H1 (cell line): ENCODE results near the gene AIMP1. TPM values are rescaled to one million over a fixed set of nuclear protein-coding genes. Genes with fewer than 3 reads are reported as not detected.

Experiments
- CTCF ChIA-PET: fragments of 300-600 bp; sonication (Branson Sonifier 250); formaldehyde crosslinking; loops from one replicate; lab custom pipeline; 2021; ENCODE audit not compliant: partially characterized antibody; lab: Charles Lee
- POLR2A ChIA-PET: fragments of 300-600 bp; sonication (Branson Sonifier 250); formaldehyde crosslinking; loops from one replicate; lab custom pipeline; 2021; ENCODE audit warnings: inconsistent platforms; ENCODE audit not compliant: partially characterized antibody; lab: Charles Lee
- DNase-seq, 2 experiments: peaks; one replicate each; pipeline versions ENCODE4 v3.0.0 to v3.0.0-alpha.2; 2010 to 2022; ENCODE audit warnings: low spot score in 2 of 2, low read depth in 1 of 2, mixed read lengths in 1 of 2
- FAIRE-seq: peaks from 2 replicates; lab custom pipeline; 2011; peaks lifted over from hg19 to GRCh38; lab: Jason Lieb, UNC
- H2AFZ ChIP-seq: 2 replicates; pipeline ENCODE4 v1.8.1; 2012; ENCODE audit warnings: low read length, inconsistent platforms
- H2AK5ac ChIP-seq: 2 replicates; pipeline ENCODE4 v1.6.1; 2013; ENCODE audit warnings: low read depth, low read length
- H2BK120ac ChIP-seq: replicated peaks from 2 replicates; pipeline ENCODE3; 2013; ENCODE audit warnings: low read depth, low read length, inconsistent platforms
- H2BK12ac ChIP-seq: 2 replicates; pipeline ENCODE4 v1.6.1; 2013; ENCODE audit warnings: low read depth, low read length
- H2BK15ac ChIP-seq: 2 replicates; pipeline ENCODE4 v1.6.1; 2013; ENCODE audit warnings: low read length
- H2BK20ac ChIP-seq: 2 replicates; pipeline ENCODE4 v1.6.1; 2013; ENCODE audit warnings: low read length
- H2BK5ac ChIP-seq: 2 replicates; pipeline ENCODE4 v1.6.1; 2013; ENCODE audit warnings: low read depth, low read length
- H3K14ac ChIP-seq: 2 replicates; pipeline ENCODE4 v1.6.1; 2013; ENCODE audit warnings: inconsistent platforms; ENCODE audit not compliant: insufficient read length
- H3K18ac ChIP-seq: 2 replicates; pipeline ENCODE4 v1.6.1; 2013; ENCODE audit warnings: low read length; ENCODE audit errors: extremely low read depth
- H3K23ac ChIP-seq: 2 replicates; pipeline ENCODE4 v1.6.1; 2013; ENCODE audit warnings: inconsistent platforms; ENCODE audit not compliant: insufficient read length
- H3K23me2 ChIP-seq: 2 replicates; pipeline ENCODE4 v1.6.1; 2013; ENCODE audit warnings: low read depth, low read length
- H3K27ac ChIP-seq: 2 replicates; pipeline ENCODE4 v1.6.1; 2011; ENCODE audit warnings: low read depth, low read length, inconsistent platforms
- H3K27me3 ChIP-seq, 4 experiments: replicated peaks in 1 of 4; 1 replicate in 1 of 4; 2 replicates in 3 of 4; pipeline versions ENCODE4 v1.6.1 to v1.8.1; 2011 to 2013; ENCODE audit warnings: low read length in 3 of 4, mild to moderate bottlenecking in 3 of 4, inconsistent platforms in 2 of 4, mixed read lengths in 2 of 4, moderate library complexity in 1 of 4; ENCODE audit not compliant: control insufficient read depth in 3 of 4, insufficient read depth in 3 of 4; ENCODE audit errors: extremely low read depth in 1 of 4
- H3K36me3 ChIP-seq, 4 experiments: 2 replicates each; pipeline versions ENCODE4 v1.6.1 to v1.8.1; 2011 to 2013; ENCODE audit warnings: mild to moderate bottlenecking in 4 of 4, low read length in 3 of 4, moderate library complexity in 2 of 4, control low read depth in 1 of 4, inconsistent platforms in 1 of 4; ENCODE audit not compliant: insufficient read depth in 4 of 4, control insufficient read depth in 2 of 4
- H3K4ac ChIP-seq: replicated peaks from 2 replicates; pipeline ENCODE3; 2013; ENCODE audit warnings: low read length, low read depth, mixed read lengths, inconsistent platforms; ENCODE audit not compliant: insufficient read length
- H3K4me1 ChIP-seq, 4 experiments: replicated peaks in 1 of 4; 1 replicate in 1 of 4; 2 replicates in 3 of 4; pipeline versions ENCODE4 v1.6.1 to v1.8.1; 2011 to 2013; ENCODE audit warnings: low read length in 3 of 4, inconsistent platforms in 2 of 4, mixed read lengths in 1 of 4; ENCODE audit not compliant: insufficient read depth in 4 of 4, control insufficient read depth in 3 of 4
- H3K4me2 ChIP-seq, 2 experiments: 2 replicates each; pipeline versions ENCODE4 v1.6.1 to v1.8.1; 2011 to 2013; ENCODE audit warnings: low read depth in 2 of 2, low read length in 2 of 2, control low read depth in 1 of 2, inconsistent platforms in 1 of 2, mild to moderate bottlenecking in 1 of 2; ENCODE audit not compliant: insufficient read depth in 1 of 2
- H3K4me3 ChIP-seq, 4 experiments: fragments of 200-600, 300-600 bp in 1 of 4; sonication (generic), shearing (Covaris generic), sonication (Bioruptor Twin) in 1 of 4; 2 replicates each; pipeline versions ENCODE4 v1.5.1 to v1.8.1; 2011 to 2016; ENCODE audit warnings: low read length in 4 of 4, low read depth in 3 of 4, control low read depth in 2 of 4, inconsistent platforms in 2 of 4, mild to moderate bottlenecking in 2 of 4, mixed read lengths in 1 of 4, moderate library complexity in 1 of 4; ENCODE audit not compliant: insufficient read depth in 2 of 4; ENCODE audit errors: extremely low read depth in 1 of 4
- H3K56ac ChIP-seq: replicated peaks from 2 replicates; pipeline ENCODE3; 2013; ENCODE audit warnings: low read depth, mild to moderate bottlenecking, mixed read lengths, low read length, inconsistent platforms; ENCODE audit not compliant: insufficient read length
- H3K79me1 ChIP-seq: 2 replicates; pipeline ENCODE4 v1.6.1; 2013; ENCODE audit warnings: low read depth, low read length, control low read depth
- H3K79me2 ChIP-seq, 2 experiments: 2 replicates each; pipeline versions ENCODE4 v1.6.1 to v1.8.1; 2012 to 2013; ENCODE audit warnings: low read length in 2 of 2, mild to moderate bottlenecking in 2 of 2, inconsistent platforms in 1 of 2; ENCODE audit not compliant: insufficient read depth in 2 of 2, control insufficient read depth in 1 of 2
- H3K9ac ChIP-seq, 4 experiments: replicated peaks in 1 of 4; 1 replicate in 1 of 4; 2 replicates in 3 of 4; pipeline versions ENCODE4 v1.6.1 to v1.8.1; 2011 to 2013; ENCODE audit warnings: low read depth in 3 of 4, low read length in 3 of 4, control low read depth in 2 of 4, mild to moderate bottlenecking in 2 of 4, moderate library complexity in 2 of 4, inconsistent platforms in 1 of 4; ENCODE audit errors: extremely low read depth in 1 of 4
- H3K9me3 ChIP-seq, 2 experiments: 2 replicates each; pipeline versions ENCODE4 v1.6.1 to v1.8.1; 2012 to 2013; ENCODE audit warnings: mild to moderate bottlenecking in 2 of 2, moderate library complexity in 2 of 2, control low read depth in 1 of 2, inconsistent platforms in 1 of 2, low read depth in 1 of 2, low read length in 1 of 2, mixed read lengths in 1 of 2; ENCODE audit not compliant: insufficient read depth in 2 of 2
- H4K20me1 ChIP-seq, 2 experiments: replicated peaks in 1 of 2; 2 replicates each; pipeline versions ENCODE3 to v1.8.1; 2011 to 2013; ENCODE audit warnings: inconsistent platforms in 2 of 2, low read length in 2 of 2, mild to moderate bottlenecking in 1 of 2; ENCODE audit not compliant: insufficient read depth in 2 of 2, control insufficient read depth in 1 of 2
- H4K5ac ChIP-seq: 2 replicates; pipeline ENCODE4 v1.6.1; 2013; ENCODE audit warnings: low read length, low read depth, mixed read lengths, inconsistent platforms; ENCODE audit not compliant: insufficient read length
- H4K8ac ChIP-seq: 2 replicates; pipeline ENCODE4 v1.8.0; 2013; ENCODE audit warnings: mild to moderate bottlenecking, moderate library complexity, low read length, inconsistent platforms; ENCODE audit not compliant: insufficient read depth; ENCODE audit errors: extremely low read depth
- H4K91ac ChIP-seq: replicated peaks from 2 replicates; pipeline ENCODE3; 2013; ENCODE audit warnings: low read length, mixed read lengths, inconsistent platforms; ENCODE audit not compliant: insufficient read length
- JUN ChIP-seq: IDR thresholded peaks from 2 replicates; pipeline ENCODE4 v1.6.1; 2011; ENCODE audit warnings: low read depth, mild to moderate bottlenecking, improper control_type of control experiment, low read length
- polyA plus RNA-seq, 7 experiments: library from polyadenylated mRNA; depleted of rRNA in 3 of 7; stranded (reverse) in 5 of 7; unstranded in 2 of 7; fragments of >200 nt in 5 of 7; fragments of 200-250 nt in 2 of 7; gene quantifications; 1 replicate in 5 of 7; 2 replicates in 1 of 7; 4 replicates in 1 of 7; pipeline versions ENCODE4 v1.2.1 to v1.2.3, GENCODE V29; 2011 to 2013; ENCODE audit warnings: missing spikeins in 2 of 7, mixed read lengths in 2 of 7
- total RNA-seq: library from RNA; stranded (reverse); fragmentation: NEBNext Ultra II Directional; extraction: Animal tissue kit (Norgen Biotek cat#: 25700); gene quantifications from 2 replicates; pipeline ENCODE4 v1.2.1, GENCODE V29; 2021

AIMP1 gene
- total and polyA plus RNA-seq, 2 of the 8 experiments (the other 6 are each of a cell fraction or from before 2014, with no cell fraction given), result 7.9 to 54.6 TPM

DNA sequence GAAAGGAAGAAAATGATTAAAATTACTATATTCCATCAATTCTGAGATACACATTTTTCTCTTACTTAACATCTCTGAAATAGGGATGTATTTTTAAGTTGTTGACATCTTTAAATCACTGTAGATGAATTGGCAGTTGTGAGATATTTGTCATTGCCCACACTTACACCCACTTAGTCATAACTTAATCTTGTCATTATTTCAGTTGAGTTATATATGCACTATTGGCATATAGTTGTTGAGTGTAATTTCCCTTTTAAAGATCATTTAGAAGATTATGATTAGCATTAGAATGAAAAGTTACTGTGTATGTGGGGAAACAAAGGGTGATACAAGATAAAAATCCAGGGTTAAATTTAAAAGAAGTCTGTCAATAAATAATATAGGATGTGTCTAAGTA, 2.2 kb downstream of the AIMP1 start:
- Histone ChIP-seq H3K23me2 (peaks cover 10% of the 10 kb centered on the region; the same call in 1 of the 2 replicates), H3K23ac (no peak overlapping the region), H3K79me2 (peaks cover 5 to 55% of the 10 kb centered on the region in 2 experiments; a peak in 3 of 4 replicates), H2BK120ac (no peak overlapping the region), H2AK5ac (no peak overlapping the region), H2BK5ac (no peak overlapping the region), H4K5ac (no peak overlapping the region), H2BK15ac (no peak overlapping the region), H3K18ac (no peak overlapping the region), H4K20me1 (no peaks in the 10 kb centered on the region), H4K8ac (no peak overlapping the region), H3K9me3 (peaks cover 0 to 10% of the 10 kb centered on the region in 2 experiments; a peak in 1 of 4 replicates), H3K4me3 (no peak overlapping the region), H3K27ac (no peak overlapping the region), H3K27me3 (no peaks in the 10 kb centered on the region), H3K4ac (no peak overlapping the region), H2AFZ (no peak overlapping the region), H2BK20ac (no peak overlapping the region), H3K14ac (no peak overlapping the region), H4K91ac (no peak overlapping the region), H3K56ac (no peak overlapping the region), H3K4me2 (no peak overlapping the region), H3K79me1 (peaks cover 2% of the 10 kb centered on the region; the same call in 1 of the 2 replicates), H3K4me1 (no peaks in the 10 kb centered on the region), H3K36me3 (peaks cover 0 to 11% (median 2%) of the 10 kb centered on the region in 4 experiments; a peak in 2 of 8 replicates), H3K9ac (peak overlapping the region in 1 of 4 experiments; percentile 14; a peak in 1 of 7 replicates), H2BK12ac (no peak overlapping the region)
- FAIRE-seq (no peak), DNase-seq (no peak)
- POLR2A ChIA-PET, result no interaction called here
- CTCF ChIA-PET, result no interaction called here
- TF ChIP-seq JUN, result no peak
